Smooth muscle cell (in vitro differentiated cells): ENCODE data around the gene NR2F6. TPM values are rescaled to one million over a fixed set of nuclear protein-coding genes. Genes with fewer than 3 reads are reported as not detected.

Experiments
- DNase-seq: peaks from one replicate; lab custom pipeline; 2025; ENCODE audit not compliant: unreplicated experiment; lab: John Stamatoyannopoulos, UW
- H2AFZ ChIP-seq: fragments of 200-600 bp; sonication (generic); 2 replicates; pipeline ENCODE4 v1.6.0; 2016; ENCODE audit warnings: antibody characterized with exemption, low read depth, mild to moderate bottlenecking
- H3F3A ChIP-seq: fragments of 200-600 bp; sonication (generic); 2 replicates; pipeline ENCODE4 v1.6.0; 2017; ENCODE audit warnings: antibody characterized with exemption, low read depth
- H3K27ac ChIP-seq: fragments of 200-600 bp; sonication (generic); 2 replicates; pipeline ENCODE4 v1.5.1; 2016; ENCODE audit warnings: low read depth, mild to moderate bottlenecking
- H3K27me3 ChIP-seq: fragments of 200-600 bp; sonication (generic); 2 replicates; pipeline ENCODE4 v1.6.1; 2016; ENCODE audit warnings: low read depth, mild to moderate bottlenecking
- H3K36me3 ChIP-seq: fragments of 200-600 bp; sonication (generic); 2 replicates; pipeline ENCODE4 v1.5.1; 2016; ENCODE audit warnings: low read depth
- H3K4me1 ChIP-seq: fragments of 200-600 bp; sonication (generic); 2 replicates; pipeline ENCODE4 v1.5.1; 2016; ENCODE audit warnings: low read depth
- H3K4me2 ChIP-seq: fragments of 200-600 bp; sonication (generic); 2 replicates; pipeline ENCODE4 v1.6.0; 2016; ENCODE audit warnings: mild to moderate bottlenecking
- H3K4me3 ChIP-seq: fragments of 200-600 bp; sonication (generic); 2 replicates; pipeline ENCODE4 v1.5.1; 2016; ENCODE audit warnings: mild to moderate bottlenecking
- H3K79me2 ChIP-seq: fragments of 200-600 bp; sonication (generic); 2 replicates; pipeline ENCODE4 v1.6.0; 2016; ENCODE audit warnings: low read depth, mild to moderate bottlenecking
- H3K9ac ChIP-seq: fragments of 200-600 bp; sonication (generic); 2 replicates; pipeline ENCODE4 v1.6.0; 2016; ENCODE audit warnings: low read depth
- H3K9me3 ChIP-seq: fragments of 200-600 bp; sonication (generic); replicated peaks from 2 replicates; pipeline ENCODE4 v1.5.1; 2016; ENCODE audit warnings: low read depth
- H4K20me1 ChIP-seq: fragments of 200-600 bp; sonication (generic); 2 replicates; pipeline ENCODE4 v1.6.0; 2016; ENCODE audit warnings: low read depth
- whole genome bisulfite sequencing: methylation state at CpG from one replicate; pipeline ENCODE4 v1.1.7; 2016; ENCODE audit warnings: low lambda C conversion rate; 5-methylcytosine and 5-hydroxymethylcytosine counted together
- polyA plus RNA-seq: library from polyadenylated mRNA; unstranded; fragments of >200 nt; fragmentation: Nextera tagmentation; extraction: Ambion mirVana; gene quantifications from 2 replicates; pipeline ENCODE4 v1.2.1, GENCODE V29; 2016
- total RNA-seq: library from RNA; depleted of rRNA; stranded (reverse); fragments of >200 nt; gene quantifications from 2 replicates; pipeline ENCODE4 v1.2.3, GENCODE V29; 2014
- TF ChIP-seq, protein P1 (sequence below): fragments of 200-600 bp; sonication (generic); IDR thresholded peaks from 2 replicates; pipeline ENCODE4 v1.5.1; 2017; ENCODE audit warnings: borderline replicate concordance, mild to moderate bottlenecking, antibody characterized with exemption; ENCODE audit not compliant: insufficient read depth, poor library complexity, severe bottlenecking

The NR2F6 gene
- total and polyA plus RNA-seq, 2 experiments from 2014 or later, result 57.4 to 104 TPM

DNA sequence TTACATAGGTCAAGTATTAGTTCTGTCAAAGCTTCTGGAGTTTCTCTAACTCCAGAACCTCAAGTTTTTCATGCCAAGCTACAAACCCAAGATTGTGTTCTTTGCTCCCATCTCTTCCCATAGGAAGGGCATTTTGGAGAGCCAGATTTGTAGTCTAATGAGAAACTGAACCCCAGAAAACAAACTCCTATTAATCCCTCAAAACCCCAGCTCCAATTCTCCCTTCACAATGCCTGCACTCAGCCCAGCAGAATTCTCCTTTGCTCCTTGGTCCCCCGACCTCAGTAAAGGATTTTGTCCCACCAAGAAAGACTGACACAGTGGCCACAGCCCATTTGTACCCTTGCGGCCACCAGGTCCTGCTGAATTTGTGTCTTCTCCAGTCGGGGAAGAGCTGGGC, 10.4 kb upstream of the NR2F6 start:
- Histone ChIP-seq H3K4me3 (no peak overlapping the region), H3K79me2 (no peaks in the 10 kb centered on the region), H4K20me1 (no peaks in the 10 kb centered on the region), H3K4me2 (no peak overlapping the region), H3K9ac (no peak overlapping the region), H3K36me3 (no peaks in the 10 kb centered on the region), H3F3A (no peaks in the 10 kb centered on the region), H2AFZ (no peak overlapping the region), H3K4me1 (no peaks in the 10 kb centered on the region), H3K9me3 (no peaks in the 10 kb centered on the region), H3K27me3 (no peaks in the 10 kb centered on the region), H3K27ac (no peak overlapping the region)
- TF ChIP-seq, protein P1, sequence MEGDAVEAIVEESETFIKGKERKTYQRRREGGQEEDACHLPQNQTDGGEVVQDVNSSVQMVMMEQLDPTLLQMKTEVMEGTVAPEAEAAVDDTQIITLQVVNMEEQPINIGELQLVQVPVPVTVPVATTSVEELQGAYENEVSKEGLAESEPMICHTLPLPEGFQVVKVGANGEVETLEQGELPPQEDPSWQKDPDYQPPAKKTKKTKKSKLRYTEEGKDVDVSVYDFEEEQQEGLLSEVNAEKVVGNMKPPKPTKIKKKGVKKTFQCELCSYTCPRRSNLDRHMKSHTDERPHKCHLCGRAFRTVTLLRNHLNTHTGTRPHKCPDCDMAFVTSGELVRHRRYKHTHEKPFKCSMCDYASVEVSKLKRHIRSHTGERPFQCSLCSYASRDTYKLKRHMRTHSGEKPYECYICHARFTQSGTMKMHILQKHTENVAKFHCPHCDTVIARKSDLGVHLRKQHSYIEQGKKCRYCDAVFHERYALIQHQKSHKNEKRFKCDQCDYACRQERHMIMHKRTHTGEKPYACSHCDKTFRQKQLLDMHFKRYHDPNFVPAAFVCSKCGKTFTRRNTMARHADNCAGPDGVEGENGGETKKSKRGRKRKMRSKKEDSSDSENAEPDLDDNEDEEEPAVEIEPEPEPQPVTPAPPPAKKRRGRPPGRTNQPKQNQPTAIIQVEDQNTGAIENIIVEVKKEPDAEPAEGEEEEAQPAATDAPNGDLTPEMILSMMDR, result no peak
- no peak for DNase-seq
- WGBS, result 80% methylated on average over 3 of the region's 3 CpGs

DNA sequence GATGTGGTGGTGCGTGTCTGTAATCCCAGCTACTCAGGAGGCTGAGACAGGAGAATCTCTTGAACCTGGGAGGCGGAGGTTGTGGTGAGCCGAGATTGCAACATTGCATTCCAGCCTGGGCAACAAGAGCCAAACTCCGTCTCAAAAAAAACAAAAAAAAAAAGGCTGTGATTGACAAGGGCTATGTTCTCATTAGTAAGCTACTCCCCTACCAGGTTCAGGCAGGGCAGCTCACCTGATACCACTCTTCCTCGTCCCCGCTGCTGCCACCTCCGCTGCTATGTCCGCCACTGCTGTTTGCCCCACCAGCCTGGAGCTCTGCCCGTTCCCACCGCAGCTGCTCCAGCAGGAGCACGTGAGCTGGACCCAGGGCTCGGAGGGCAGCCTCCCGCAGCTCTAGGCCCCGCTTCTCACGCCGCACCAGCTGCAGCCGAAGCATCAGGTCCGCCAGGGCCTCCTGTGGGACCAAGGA, 9.5 kb upstream of the NR2F6 start:
- H4K20me1 ChIP-seq, result no peaks in the 10 kb centered on the region
- no peaks in the 10 kb centered on the region for H3K9me3 ChIP-seq
- no peak overlapping the region for H3K4me3 ChIP-seq
- H3K4me2 ChIP-seq, result no peak overlapping the region
- H3K9ac ChIP-seq, result no peak overlapping the region
- H3K4me1 ChIP-seq, result no peaks in the 10 kb centered on the region
- H3K36me3 ChIP-seq, result no peaks in the 10 kb centered on the region
- no peaks in the 10 kb centered on the region for H3F3A ChIP-seq
- TF ChIP-seq, protein P1, result no peak
- 86% methylated on average over 18 of the region's 18 CpGs for WGBS
- H2AFZ ChIP-seq, result no peak overlapping the region
- no peak overlapping the region for H3K27ac ChIP-seq
- no peaks in the 10 kb centered on the region for H3K79me2 ChIP-seq
- DNase-seq, result no peak
- H3K27me3 ChIP-seq, result no peaks in the 10 kb centered on the region

DNA sequence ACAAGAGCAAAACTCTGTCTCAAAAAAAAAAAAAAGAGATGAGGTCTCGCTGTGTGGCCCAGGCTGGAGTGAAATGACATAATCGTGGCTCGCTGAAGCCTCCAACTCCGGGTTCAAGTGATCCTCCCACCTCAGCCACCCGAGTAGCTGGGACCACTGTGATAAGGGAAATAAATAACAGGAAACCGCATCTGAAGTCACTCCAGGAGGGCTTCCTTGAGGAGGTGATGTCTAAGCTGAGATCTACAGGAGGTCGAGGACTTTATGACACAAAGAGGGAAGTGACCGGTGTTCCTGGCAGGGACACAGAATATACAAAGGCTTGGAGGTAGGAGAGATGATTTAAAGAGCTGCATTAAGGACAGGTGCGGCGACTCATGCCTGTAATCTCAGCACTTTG, 8.9 kb upstream of the NR2F6 start:
- Histone ChIP-seq H2AFZ (no peak overlapping the region), H4K20me1 (no peaks in the 10 kb centered on the region), H3K27me3 (no peaks in the 10 kb centered on the region), H3K27ac (no peak overlapping the region), H3K9me3 (no peaks in the 10 kb centered on the region), H3K4me1 (no peaks in the 10 kb centered on the region), H3K36me3 (no peaks in the 10 kb centered on the region), H3K9ac (no peak overlapping the region), H3F3A (no peaks in the 10 kb centered on the region), H3K79me2 (no peaks in the 10 kb centered on the region), H3K4me2 (no peak overlapping the region), H3K4me3 (no peak overlapping the region)
- WGBS, result 91% methylated on average over 10 of the region's 10 CpGs
- DNase-seq, result no peak
- TF ChIP-seq, protein P1, result no peak

DNA sequence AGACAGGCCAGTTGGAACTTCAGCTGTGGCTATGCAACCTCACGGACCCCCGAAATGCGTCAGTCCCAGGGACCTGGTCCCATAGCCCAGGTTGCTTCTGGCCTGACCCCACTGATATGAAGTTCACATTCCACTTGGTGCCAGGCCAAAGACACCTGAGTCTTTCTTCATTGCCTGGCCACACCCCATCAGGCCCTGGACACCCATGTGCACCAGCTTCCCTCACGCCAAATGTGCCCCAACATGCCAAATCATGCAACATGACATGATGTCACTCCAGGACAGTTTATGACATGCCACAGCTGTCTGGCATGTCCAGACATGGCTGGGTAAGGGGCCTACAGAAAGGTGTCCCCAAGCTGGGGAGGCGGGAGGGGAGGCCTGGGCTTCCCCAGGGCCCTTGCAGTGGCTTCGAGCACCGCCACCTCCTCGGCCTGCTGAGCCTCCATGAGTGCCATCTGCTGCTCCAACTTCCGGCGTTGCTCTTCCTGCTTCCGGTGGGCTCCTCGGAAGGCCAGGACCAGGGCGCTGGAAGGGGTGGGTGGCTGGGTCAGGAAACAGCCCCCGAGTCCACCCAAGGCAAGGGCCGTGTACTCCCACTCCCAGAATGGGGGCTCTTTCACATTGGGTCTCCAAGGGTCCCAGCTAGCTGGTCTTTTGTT, 4.3 kb upstream of the NR2F6 start:
- Histone ChIP-seq H2AFZ (no peak overlapping the region), H3K4me2 (no peak overlapping the region), H3K79me2 (peaks cover 2% of the 10 kb centered on the region), H3K36me3 (no peaks in the 10 kb centered on the region), H3K4me3 (no peak overlapping the region), H3K9me3 (no peaks in the 10 kb centered on the region), H3K27ac (peak overlapping the region; percentile 73), H3F3A (no peaks in the 10 kb centered on the region), H4K20me1 (no peaks in the 10 kb centered on the region), H3K27me3 (no peaks in the 10 kb centered on the region), H3K4me1 (peaks cover 24% of the 10 kb centered on the region), H3K9ac (no peak overlapping the region)
- TF ChIP-seq, protein P1, result no peak
- no peak for DNase-seq
- 96% methylated on average over 15 of the region's 15 CpGs for WGBS
